Karpas-422 (cell line): ENCODE measurements around the gene TRIM8. TPM values are rescaled to one million over a fixed set of nuclear protein-coding genes. Genes with fewer than 3 reads are reported as not detected.

Experiments used
- DNase-seq: peaks from one replicate; pipeline ENCODE4 v3.0.0-alpha.2; 2015
- H2AFZ ChIP-seq: fragments of 200-600 bp; sonication (generic); 2 replicates; pipeline ENCODE4 v1.6.1; 2014; ENCODE audit warnings: antibody characterized with exemption, low read length, mixed read lengths
- H3K27ac ChIP-seq: fragments of 200-600 bp; sonication (generic); 2 replicates; pipeline ENCODE4 v1.5.1; 2014; ENCODE audit warnings: mild to moderate bottlenecking, low read length, moderate library complexity
- H3K27me3 ChIP-seq: fragments of 200-600 bp; sonication (generic); 2 replicates; pipeline ENCODE4 v1.6.1; 2014; ENCODE audit warnings: low read length, mixed read lengths
- H3K36me3 ChIP-seq: fragments of 200-600 bp; sonication (generic); 2 replicates; pipeline ENCODE4 v1.6.1; 2014; ENCODE audit warnings: low read length, mixed read lengths; ENCODE audit not compliant: insufficient read depth
- H3K4me1 ChIP-seq: fragments of 200-600 bp; sonication (generic); 2 replicates; pipeline ENCODE4 v1.6.1; 2014; ENCODE audit warnings: mild to moderate bottlenecking, low read length, mixed read lengths
- H3K4me2 ChIP-seq: fragments of 200-600 bp; sonication (generic); 2 replicates; pipeline ENCODE4 v1.6.1; 2014; ENCODE audit warnings: low read length, low read depth, mild to moderate bottlenecking; ENCODE audit not compliant: poor library complexity, severe bottlenecking
- H3K4me3 ChIP-seq: fragments of 200-600 bp; sonication (generic); 2 replicates; pipeline ENCODE4 v1.5.1; 2014; ENCODE audit warnings: mild to moderate bottlenecking, antibody characterized with exemption, low read length, mixed read lengths
- H3K79me2 ChIP-seq: fragments of 200-600 bp; sonication (generic); 2 replicates; pipeline ENCODE4 v1.6.1; 2014; ENCODE audit warnings: mild to moderate bottlenecking, low read length, mixed read lengths
- H3K9ac ChIP-seq: fragments of 200-600 bp; sonication (generic); 2 replicates; pipeline ENCODE4 v1.6.0; 2014; ENCODE audit warnings: low read length
- H3K9me2 ChIP-seq: fragments of 200-600 bp; sonication (generic), shearing (Covaris generic); replicated peaks from 2 replicates; pipeline ENCODE4 v1.6.0; 2014; ENCODE audit warnings: mild to moderate bottlenecking, low read length, moderate library complexity; ENCODE audit not compliant: insufficient read depth
- H3K9me3 ChIP-seq: fragments of 300-700, 200-600 bp; sonication (generic); 2 replicates; pipeline ENCODE4 v1.6.1; 2014; ENCODE audit warnings: low read length, mixed read lengths
- H4K20me1 ChIP-seq: fragments of 200-600 bp; sonication (generic); 2 replicates; pipeline ENCODE4 v1.6.1; 2014; ENCODE audit warnings: mild to moderate bottlenecking, antibody characterized with exemption, low read length, low read depth; ENCODE audit not compliant: insufficient read depth
- total RNA-seq: library from RNA; depleted of rRNA; stranded (reverse); fragments of >200 nt; shearing (Covaris generic); gene quantifications from 2 replicates; pipeline ENCODE4 v1.2.3, GENCODE V29; 2014; ENCODE audit warnings: low replicate concordance

The TRIM8 gene
- total RNA-seq, 1 experiment from 2014 or later, result 111 TPM

DNA sequence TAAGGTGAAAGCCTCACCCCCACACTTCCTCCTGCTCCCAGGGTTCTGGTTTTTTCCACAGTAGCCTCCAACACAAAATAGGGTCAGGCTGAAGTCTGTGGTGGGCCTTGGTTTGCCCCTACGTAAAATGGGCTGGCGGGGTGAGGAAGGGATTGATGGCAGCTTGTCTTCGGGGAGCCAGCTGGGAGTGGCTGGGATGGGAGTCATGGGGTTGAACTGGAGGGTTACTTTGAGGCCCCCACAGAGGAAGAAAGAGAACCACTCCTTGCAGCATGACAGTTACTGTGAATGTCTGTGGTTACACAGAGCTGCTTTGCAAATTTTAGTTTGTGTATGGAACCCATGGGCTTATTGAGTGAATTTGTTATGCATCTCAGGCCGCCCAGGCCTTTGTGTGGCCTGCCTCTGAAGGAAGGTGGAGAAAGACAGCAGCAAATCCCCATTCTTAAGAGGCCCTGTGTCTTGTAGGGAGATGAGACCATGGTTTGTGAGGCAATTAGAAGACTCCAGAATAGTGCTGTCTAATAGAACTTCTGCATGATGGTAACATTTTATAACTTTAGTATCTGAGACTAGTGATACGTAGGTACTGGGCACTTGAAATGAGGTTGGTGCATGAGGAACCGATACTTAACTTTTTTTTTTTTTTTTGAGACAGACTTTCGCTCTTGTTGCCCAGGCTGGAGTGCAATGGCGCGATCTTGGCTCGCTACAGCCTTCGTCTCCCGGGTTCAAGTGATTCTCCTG, 8.1 kb downstream of the TRIM8 start:
- Histone ChIP-seq H3K9me3 (no peaks in the 10 kb centered on the region), H3K9me2 (no peaks in the 10 kb centered on the region), H3K27me3 (no peaks in the 10 kb centered on the region), H3K79me2 (peaks cover 59% of the 10 kb centered on the region), H3K4me1 (peaks cover 63% of the 10 kb centered on the region), H3K9ac (peak overlapping the region; percentile 94), H3K4me3 (peak overlapping the region; percentile 84), H3K27ac (peak overlapping the region; percentile 98), H3K4me2 (peak overlapping the region; percentile 90), H4K20me1 (peaks cover 69% of the 10 kb centered on the region), H3K36me3 (peaks cover 43% of the 10 kb centered on the region), H2AFZ (no peak overlapping the region)
- DNase-seq, result peak; percentile 82

DNA sequence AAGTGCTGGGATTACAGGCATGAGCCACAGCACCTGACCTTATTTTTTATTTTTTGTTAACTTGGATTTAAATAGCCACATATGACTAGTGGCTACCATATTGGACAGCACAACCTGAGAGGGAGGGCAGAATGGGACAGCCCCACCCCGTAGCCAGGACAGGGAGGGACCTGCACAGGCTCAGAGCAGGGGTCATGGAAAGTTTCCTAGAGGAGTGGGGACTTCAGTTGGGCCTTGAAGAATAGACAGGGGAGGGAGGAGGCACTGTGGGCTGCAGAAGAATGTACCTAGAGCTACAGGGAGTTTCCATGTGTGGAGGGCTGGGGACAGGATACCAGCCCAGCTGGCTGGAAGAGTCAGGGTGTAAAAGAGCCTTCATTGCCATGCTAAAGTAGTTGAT, 8.8 kb downstream of the TRIM8 start:
- H3K9me2 ChIP-seq, result no peaks in the 10 kb centered on the region
- H3K9ac ChIP-seq, result peak overlapping the region; percentile 94
- peaks cover 55% of the 10 kb centered on the region for H3K4me1 ChIP-seq
- peaks cover 67% of the 10 kb centered on the region for H4K20me1 ChIP-seq
- H3K27me3 ChIP-seq, result no peaks in the 10 kb centered on the region
- peak overlapping the region; percentile 98 for H3K27ac ChIP-seq
- peaks cover 52% of the 10 kb centered on the region for H3K79me2 ChIP-seq
- H3K36me3 ChIP-seq, result peaks cover 45% of the 10 kb centered on the region
- no peak overlapping the region; the same call in 1 of the 2 replicates for H3K4me3 ChIP-seq
- DNase-seq, result no peak
- H3K4me2 ChIP-seq, result peak overlapping the region; percentile 90
- H2AFZ ChIP-seq, result no peak overlapping the region
- no peaks in the 10 kb centered on the region for H3K9me3 ChIP-seq

GRCh38 chr10:102654566-102654965, 10.3 kb downstream of the TRIM8 start:
- Histone ChIP-seq H3K36me3 (peaks cover 46% of the 10 kb centered on the region), H3K79me2 (peaks cover 37% of the 10 kb centered on the region), H2AFZ (no peak overlapping the region), H3K9ac (no peak overlapping the region), H3K9me3 (no peaks in the 10 kb centered on the region), H3K27me3 (no peaks in the 10 kb centered on the region), H3K27ac (no peak overlapping the region), H3K4me1 (peaks cover 40% of the 10 kb centered on the region), H3K4me3 (no peak overlapping the region), H3K9me2 (no peaks in the 10 kb centered on the region), H3K4me2 (no peak overlapping the region), H4K20me1 (peaks cover 55% of the 10 kb centered on the region)
- DNase-seq, result no peak

GRCh38 chr10:102654969-102655368, 10.7 kb downstream of the TRIM8 start:
- Histone ChIP-seq H3K4me2 (no peak overlapping the region), H4K20me1 (peaks cover 54% of the 10 kb centered on the region), H3K9me3 (no peaks in the 10 kb centered on the region), H3K79me2 (peaks cover 33% of the 10 kb centered on the region), H3K4me1 (peaks cover 36% of the 10 kb centered on the region), H3K27me3 (no peaks in the 10 kb centered on the region), H3K36me3 (peaks cover 46% of the 10 kb centered on the region), H3K27ac (no peak overlapping the region), H3K4me3 (no peak overlapping the region), H2AFZ (no peak overlapping the region), H3K9me2 (no peaks in the 10 kb centered on the region), H3K9ac (no peak overlapping the region)
- DNase-seq, result no peak

- peaks cover 22% of the 10 kb centered on the region for H3K79me2 ChIP-seq
- H3K27me3 ChIP-seq, result no peaks in the 10 kb centered on the region
- no peaks in the 10 kb centered on the region for H3K9me2 ChIP-seq
- H3K9me3 ChIP-seq, result no peaks in the 10 kb centered on the region
- no peak for DNase-seq
- no peak overlapping the region for H2AFZ ChIP-seq
- H4K20me1 ChIP-seq, result peaks cover 44% of the 10 kb centered on the region
- no peak overlapping the region for H3K9ac ChIP-seq
- H3K27ac ChIP-seq, result no peak overlapping the region
- H3K4me1 ChIP-seq, result peaks cover 35% of the 10 kb centered on the region
- no peak overlapping the region for H3K4me2 ChIP-seq
- peaks cover 46% of the 10 kb centered on the region for H3K36me3 ChIP-seq
- H3K4me3 ChIP-seq, result no peak overlapping the region
Observed at GRCh38 chr10:102656026-102656425, 11.7 kb downstream of the TRIM8 start.

DNA sequence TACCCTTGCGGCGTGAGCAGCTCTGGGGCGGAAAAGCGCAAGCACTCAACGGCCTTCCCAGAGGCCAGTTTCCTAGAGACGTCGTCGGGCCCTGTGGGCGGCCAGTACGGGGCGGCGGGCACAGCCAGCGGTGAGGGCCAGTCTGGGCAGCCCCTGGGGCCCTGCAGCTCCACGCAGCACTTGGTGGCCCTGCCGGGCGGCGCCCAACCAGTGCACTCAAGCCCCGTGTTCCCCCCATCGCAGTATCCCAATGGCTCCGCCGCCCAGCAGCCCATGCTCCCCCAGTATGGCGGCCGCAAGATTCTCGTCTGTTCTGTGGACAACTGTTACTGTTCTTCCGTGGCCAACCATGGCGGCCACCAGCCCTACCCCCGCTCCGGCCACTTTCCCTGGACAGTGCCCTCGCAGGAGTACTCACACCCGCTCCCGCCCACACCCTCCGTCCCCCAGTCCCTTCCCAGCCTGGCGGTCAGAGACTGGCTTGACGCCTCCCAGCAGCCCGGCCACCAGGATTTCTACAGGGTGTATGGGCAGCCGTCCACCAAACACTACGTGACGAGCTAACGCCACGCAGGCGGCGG, 12.6 kb downstream of the TRIM8 start:
- Histone ChIP-seq H4K20me1 (peaks cover 35% of the 10 kb centered on the region), H2AFZ (no peak overlapping the region), H3K4me2 (no peak overlapping the region), H3K4me3 (no peak overlapping the region), H3K27me3 (no peaks in the 10 kb centered on the region), H3K9me3 (no peaks in the 10 kb centered on the region), H3K9me2 (no peaks in the 10 kb centered on the region), H3K36me3 (peaks cover 46% of the 10 kb centered on the region), H3K9ac (no peak overlapping the region), H3K4me1 (peaks cover 27% of the 10 kb centered on the region), H3K79me2 (peaks cover 14% of the 10 kb centered on the region), H3K27ac (no peak overlapping the region)
- DNase-seq, result no peak

- Histone ChIP-seq H2AFZ (no peak overlapping the region), H3K9ac (no peak overlapping the region), H3K36me3 (peaks cover 46% of the 10 kb centered on the region), H4K20me1 (peaks cover 33% of the 10 kb centered on the region), H3K4me2 (no peak overlapping the region), H3K27ac (no peak overlapping the region), H3K4me1 (peaks cover 21% of the 10 kb centered on the region), H3K9me3 (no peaks in the 10 kb centered on the region), H3K79me2 (peaks cover 13% of the 10 kb centered on the region), H3K27me3 (no peaks in the 10 kb centered on the region), H3K4me3 (no peak overlapping the region), H3K9me2 (no peaks in the 10 kb centered on the region)
- no peak for DNase-seq
Observed at GRCh38 chr10:102657451-102657850, 13.2 kb downstream of the TRIM8 start.

GRCh38 chr10:102657984-102658724, 13.9 kb downstream of the TRIM8 start:
- H3K79me2 ChIP-seq, result peaks cover 9% of the 10 kb centered on the region
- H3K9ac ChIP-seq, result no peak overlapping the region
- no peak overlapping the region for H3K4me2 ChIP-seq
- DNase-seq, result no peak
- no peaks in the 10 kb centered on the region for H3K27me3 ChIP-seq
- no peak overlapping the region for H3K27ac ChIP-seq
- peaks cover 42% of the 10 kb centered on the region for H3K36me3 ChIP-seq
- no peak overlapping the region for H3K4me3 ChIP-seq
- no peaks in the 10 kb centered on the region for H3K9me2 ChIP-seq
- H3K4me1 ChIP-seq, result peaks cover 14% of the 10 kb centered on the region
- H3K9me3 ChIP-seq, result no peaks in the 10 kb centered on the region
- H2AFZ ChIP-seq, result no peak overlapping the region
- H4K20me1 ChIP-seq, result peaks cover 28% of the 10 kb centered on the region
